T-helper 17 cell (primary cell): ENCODE results near the gene CYP2D6. TPM values are rescaled to one million over a fixed set of nuclear protein-coding genes. Genes with fewer than 3 reads are reported as not detected.
"Not testable (repeated sequence)": the region's sequence is repeated elsewhere in the genome, so short reads cannot be mapped to it uniquely, and the experiment has no call there.

Experiments
- ATAC-seq: fragments of 150-1000 bp; cut with Tn5 transposase; 2 replicates; pipeline ENCODE4 v1.10.0; 2021; ENCODE audit warnings: mild to moderate bottlenecking, moderate library complexity
- DNase-seq, 3 donors: peaks; one replicate each; pipeline versions ENCODE4 v3.0.0 to v3.0.0-alpha.2; 2020 to 2021
- H3K9me3 ChIP-seq: one replicate; pipeline ENCODE4 v1.7.0; 2013; ENCODE audit warnings: low read length, mild to moderate bottlenecking; ENCODE audit not compliant: control insufficient read depth, poor library complexity, severe bottlenecking
- H3K27ac Mint-ChIP-seq: one replicate; pipeline ENCODE4 v1.8.0; 2022; ENCODE audit warnings: mild to moderate bottlenecking, moderate library complexity, mixed read lengths
- H3K27me3 Mint-ChIP-seq: one replicate; pipeline ENCODE4 v1.8.0; 2022; ENCODE audit warnings: mixed read lengths
- H3K36me3 Mint-ChIP-seq: one replicate; pipeline ENCODE4 v1.8.0; 2022; ENCODE audit warnings: low read depth, mixed read lengths
- H3K4me1 Mint-ChIP-seq: one replicate; pipeline ENCODE4 v1.8.0; 2022; ENCODE audit warnings: mild to moderate bottlenecking, mixed read lengths
- H3K4me3 Mint-ChIP-seq: one replicate; pipeline ENCODE4 v1.8.0; 2022; ENCODE audit warnings: mild to moderate bottlenecking, moderate library complexity, mixed read lengths
- total RNA-seq, 4 donors: library from RNA in 2 of 4; stranded (reverse) in 2 of 4; gene quantifications; one replicate each; pipeline ENCODE4 v1.2.3 and lab custom pipeline; 2022 to 2026

The CYP2D6 gene
- total RNA-seq, 2 donors from 2014 or later = 5.9 to 9.6 TPM

- Mint-ChIP-seq H3K27ac (no peak overlapping the region), H3K4me3 (no peak overlapping the region), H3K4me1 (peaks cover 5% of the 10 kb centered on the region), H3K27me3 (no peaks in the 10 kb centered on the region), H3K36me3 (peaks cover 4% of the 10 kb centered on the region)
- no peak for DNase-seq
- ATAC-seq = no peak
- H3K9me3 ChIP-seq = no peaks in the 10 kb centered on the region
These were observed 22.2 kb upstream of the CYP2D6 start for GRCh38 chr22:42152661-42153270.

- ATAC-seq = no peak
- H3K27me3 Mint-ChIP-seq = no peaks in the 10 kb centered on the region
- H3K27ac Mint-ChIP-seq = no peak overlapping the region
- H3K9me3 ChIP-seq = no peaks in the 10 kb centered on the region
- H3K4me3 Mint-ChIP-seq = no peak overlapping the region
- no peak for DNase-seq
- H3K4me1 Mint-ChIP-seq = peaks cover 5% of the 10 kb centered on the region
- peaks cover 4% of the 10 kb centered on the region for H3K36me3 Mint-ChIP-seq
These were observed 21.5 kb upstream of the CYP2D6 start for GRCh38 chr22:42151924-42152635.

GRCh38 chr22:42150727-42151590 is 20.3 kb upstream of the CYP2D6 start:
- Mint-ChIP-seq H3K27me3 (no peaks in the 10 kb centered on the region), H3K27ac (no peak overlapping the region), H3K4me1 (peaks cover 5% of the 10 kb centered on the region), H3K4me3 (no peak overlapping the region), H3K36me3 (peaks cover 6% of the 10 kb centered on the region)
- H3K9me3 ChIP-seq = no peaks in the 10 kb centered on the region
- ATAC-seq = no peak
- DNase-seq = no peak

GRCh38 chr22:42149798-42150197 is 19.2 kb upstream of the CYP2D6 start:
- not testable (repeated sequence) for H3K4me3 Mint-ChIP-seq, H3K27ac Mint-ChIP-seq, DNase-seq, H3K4me1 Mint-ChIP-seq, H3K36me3 Mint-ChIP-seq, H3K9me3 ChIP-seq, ATAC-seq, H3K27me3 Mint-ChIP-seq

- no peaks in the 10 kb centered on the region for H3K9me3 ChIP-seq
These were observed 14.6 kb upstream of the CYP2D6 start for GRCh38 chr22:42145175-42145574.

GRCh38 chr22:42143859-42144822 is 13.5 kb upstream of the CYP2D6 start:
- H3K27ac Mint-ChIP-seq, H3K9me3 ChIP-seq, H3K4me1 Mint-ChIP-seq, H3K27me3 Mint-ChIP-seq, ATAC-seq, H3K4me3 Mint-ChIP-seq, DNase-seq, H3K36me3 Mint-ChIP-seq: not testable (repeated sequence)

More at GRCh38 chr22:42145175-42145574, 14.6 kb upstream of the CYP2D6 start:
- no peaks in the 10 kb centered on the region for H3K27me3 Mint-ChIP-seq
- no peak overlapping the region for H3K4me3 Mint-ChIP-seq
- peaks cover 5% of the 10 kb centered on the region for H3K4me1 Mint-ChIP-seq
- DNase-seq = no peak
- ATAC-seq = no peak
- H3K36me3 Mint-ChIP-seq = peaks cover 8% of the 10 kb centered on the region
- no peak overlapping the region for H3K27ac Mint-ChIP-seq

- no peak for DNase-seq
These were observed 12.3 kb upstream of the CYP2D6 start for GRCh38 chr22:42142771-42143461.

GRCh38 chr22:42141307-42142057 is 10.9 kb upstream of the CYP2D6 start:
- not testable (repeated sequence) for ATAC-seq

More at GRCh38 chr22:42142771-42143461, 12.3 kb upstream of the CYP2D6 start:
- no peak overlapping the region for H3K27ac Mint-ChIP-seq
- H3K4me3 Mint-ChIP-seq = no peak overlapping the region
- H3K9me3 ChIP-seq = no peaks in the 10 kb centered on the region
- peaks cover 3% of the 10 kb centered on the region for H3K4me1 Mint-ChIP-seq
- H3K27me3 Mint-ChIP-seq = no peaks in the 10 kb centered on the region
- H3K36me3 Mint-ChIP-seq = peaks cover 5% of the 10 kb centered on the region
- ATAC-seq = no peak

GRCh38 chr22:42140153-42140552 is 9.5 kb upstream of the CYP2D6 start:
- not testable (repeated sequence) for H3K36me3 Mint-ChIP-seq, DNase-seq, H3K4me1 Mint-ChIP-seq, H3K4me3 Mint-ChIP-seq, ATAC-seq, H3K27me3 Mint-ChIP-seq, H3K9me3 ChIP-seq, H3K27ac Mint-ChIP-seq

More at GRCh38 chr22:42141307-42142057, 10.9 kb upstream of the CYP2D6 start:
- not testable (repeated sequence) for DNase-seq, H3K27ac Mint-ChIP-seq, H3K27me3 Mint-ChIP-seq, H3K36me3 Mint-ChIP-seq, H3K9me3 ChIP-seq, H3K4me1 Mint-ChIP-seq, H3K4me3 Mint-ChIP-seq

GRCh38 chr22:42139508-42139907 is 8.9 kb upstream of the CYP2D6 start:
- H3K4me1 Mint-ChIP-seq, H3K36me3 Mint-ChIP-seq, H3K9me3 ChIP-seq, H3K27ac Mint-ChIP-seq, ATAC-seq, H3K27me3 Mint-ChIP-seq, DNase-seq, H3K4me3 Mint-ChIP-seq: not testable (repeated sequence)

- Mint-ChIP-seq H3K4me3 (no peak overlapping the region), H3K27me3 (no peaks in the 10 kb centered on the region), H3K4me1 (no peaks in the 10 kb centered on the region), H3K36me3 (no peaks in the 10 kb centered on the region), H3K27ac (no peak overlapping the region)
- DNase-seq (no peak), ATAC-seq (no peak)
- H3K9me3 ChIP-seq = no peaks in the 10 kb centered on the region
These were observed 8.4 kb upstream of the CYP2D6 start for GRCh38 chr22:42138972-42139371.
